Stomach smooth muscle (tissue), 2 donors: ENCODE measurements around the gene OSGEP.

ENCODE experiments used
- H3K27ac ChIP-seq: one replicate; pipeline ENCODE4 v1.7.0; 2013; ENCODE audit warnings: mild to moderate bottlenecking, low read length, inconsistent platforms
- H3K27me3 ChIP-seq, 2 donors: one replicate each; pipeline ENCODE4 v1.7.0; 2013; ENCODE audit warnings: low read length in 2 of 2; ENCODE audit not compliant: insufficient read depth in 2 of 2, control insufficient read depth in 1 of 2
- H3K36me3 ChIP-seq, 2 donors: one replicate each; pipeline ENCODE4 v1.7.0; 2013; ENCODE audit warnings: low read length in 2 of 2; ENCODE audit not compliant: control insufficient read depth in 2 of 2, insufficient read depth in 2 of 2
- H3K4me1 ChIP-seq: one replicate; pipeline ENCODE4 v1.7.0; 2013; ENCODE audit warnings: low read length; ENCODE audit not compliant: control insufficient read depth, insufficient read depth
- H3K4me3 ChIP-seq, 2 donors: one replicate each; pipeline ENCODE4 v1.7.0; 2013; ENCODE audit warnings: low read length in 2 of 2
- H3K9ac ChIP-seq, 2 donors: one replicate each; pipeline ENCODE4 v1.7.0; 2013; ENCODE audit warnings: low read length in 2 of 2, mild to moderate bottlenecking in 1 of 2
- H3K9me3 ChIP-seq, 2 donors: one replicate each; pipeline ENCODE4 v1.7.0; 2013; ENCODE audit warnings: low read length in 2 of 2; ENCODE audit not compliant: control insufficient read depth in 2 of 2
- donor health status: healthy.
- donor health status: Pancreatic carcinoma.

OSGEP gene

GRCh38 chr14:20454516-20455354 is at the start of gene OSGEP, which contains the start of gene APEX1:
TSS of gene OSGEP (minus strand) at chr14:20454812. CDS start at chr14:20454683, 129 bp downstream.
TSS of gene APEX1 (plus strand) at chr14:20455226. CDS start at chr14:20455646, 420 bp downstream.
- Histone ChIP-seq H3K4me1 (peaks cover 30% of the 10 kb centered on the region), H3K36me3 (peaks cover 38 to 42% of the 10 kb centered on the region in 2 donors), H3K27me3 (no peaks in the 10 kb centered on the region), H3K4me3 (peak within 1 kb of the TSS; percentile 97 to 98), H3K9ac (peak within 1 kb of the TSS; percentile 95 to 97), H3K9me3 (no peaks in the 10 kb centered on the region), H3K27ac (peak within 1 kb of the TSS; percentile 94)

- no peaks in the 10 kb centered on the region for H3K27me3 ChIP-seq
- H3K9me3 ChIP-seq: no peaks in the 10 kb centered on the region
- H3K36me3 ChIP-seq: no peaks in the 10 kb centered on the region
- H3K4me1 ChIP-seq: no peaks in the 10 kb centered on the region
- H3K4me3 ChIP-seq: no peak overlapping the region
- no peak overlapping the region for H3K9ac ChIP-seq
- H3K27ac ChIP-seq: no peak overlapping the region
Measured at GRCh38 chr14:20503898-20504297, 49.3 kb upstream of the OSGEP start.

- H3K4me1 ChIP-seq: no peaks in the 10 kb centered on the region
- no peak overlapping the region for H3K27ac ChIP-seq
- no peak overlapping the region for H3K9ac ChIP-seq
- no peaks in the 10 kb centered on the region for H3K27me3 ChIP-seq
- no peaks in the 10 kb centered on the region for H3K9me3 ChIP-seq
- no peak overlapping the region for H3K4me3 ChIP-seq
- no peaks in the 10 kb centered on the region for H3K36me3 ChIP-seq
Measured at GRCh38 chr14:20501346-20501745, 46.7 kb upstream of the OSGEP start.

- Histone ChIP-seq H3K36me3 (no peaks in the 10 kb centered on the region), H3K9ac (no peak overlapping the region), H3K9me3 (no peaks in the 10 kb centered on the region), H3K27ac (no peak overlapping the region), H3K4me1 (no peaks in the 10 kb centered on the region), H3K4me3 (no peak overlapping the region), H3K27me3 (no peaks in the 10 kb centered on the region)
Measured at GRCh38 chr14:20499881-20500280, 45.3 kb upstream of the OSGEP start.

GRCh38 chr14:20499108-20499507 is 44.5 kb upstream of the OSGEP start:
- H3K4me3 ChIP-seq: no peak overlapping the region
- H3K27ac ChIP-seq: no peak overlapping the region
- no peaks in the 10 kb centered on the region for H3K4me1 ChIP-seq
- no peaks in the 10 kb centered on the region for H3K36me3 ChIP-seq
- H3K9me3 ChIP-seq: no peaks in the 10 kb centered on the region
- no peak overlapping the region for H3K9ac ChIP-seq
- H3K27me3 ChIP-seq: no peaks in the 10 kb centered on the region

GRCh38 chr14:20498622-20499021 is 44.0 kb upstream of the OSGEP start:
- H3K36me3 ChIP-seq: no peaks in the 10 kb centered on the region
- no peaks in the 10 kb centered on the region for H3K27me3 ChIP-seq
- no peak overlapping the region for H3K4me3 ChIP-seq
- H3K4me1 ChIP-seq: no peaks in the 10 kb centered on the region
- H3K9me3 ChIP-seq: no peaks in the 10 kb centered on the region
- H3K9ac ChIP-seq: no peak overlapping the region
- no peak overlapping the region for H3K27ac ChIP-seq

GRCh38 chr14:20494935-20495766 is 40.5 kb upstream of the OSGEP start:
- Histone ChIP-seq H3K9ac (no peak overlapping the region), H3K36me3 (no peaks in the 10 kb centered on the region), H3K4me1 (no peaks in the 10 kb centered on the region), H3K4me3 (no peak overlapping the region), H3K27me3 (no peaks in the 10 kb centered on the region), H3K9me3 (no peaks in the 10 kb centered on the region), H3K27ac (no peak overlapping the region)

GRCh38 chr14:20493634-20494033 is 39.0 kb upstream of the OSGEP start:
- Histone ChIP-seq H3K9me3 (no peaks in the 10 kb centered on the region), H3K9ac (no peak overlapping the region), H3K36me3 (no peaks in the 10 kb centered on the region), H3K27ac (no peak overlapping the region), H3K4me1 (no peaks in the 10 kb centered on the region), H3K4me3 (no peak overlapping the region), H3K27me3 (no peaks in the 10 kb centered on the region)

GRCh38 chr14:20492486-20492885 is 37.9 kb upstream of the OSGEP start:
- Histone ChIP-seq H3K4me1 (no peaks in the 10 kb centered on the region), H3K4me3 (no peak overlapping the region), H3K27me3 (no peaks in the 10 kb centered on the region), H3K9me3 (no peaks in the 10 kb centered on the region), H3K27ac (no peak overlapping the region), H3K9ac (no peak overlapping the region), H3K36me3 (no peaks in the 10 kb centered on the region)

- no peak overlapping the region for H3K4me3 ChIP-seq
- no peaks in the 10 kb centered on the region for H3K36me3 ChIP-seq
- H3K4me1 ChIP-seq: no peaks in the 10 kb centered on the region
- no peaks in the 10 kb centered on the region for H3K9me3 ChIP-seq
- no peak overlapping the region for H3K27ac ChIP-seq
- H3K9ac ChIP-seq: no peak overlapping the region
- H3K27me3 ChIP-seq: no peaks in the 10 kb centered on the region
Measured at GRCh38 chr14:20490563-20490962, 36.0 kb upstream of the OSGEP start.
